Neuronal stem cell (in vitro differentiated cells): ENCODE data around the gene CHTF18.
A peak's percentile ranks its signal among the peaks of the same experiment; 100 is the strongest.

Experiments used
- DNase-seq: peaks from one replicate; pipeline ENCODE4 v3.0.0-alpha.2; 2013; ENCODE audit warnings: low spot score
- H2AFZ ChIP-seq: one replicate; pipeline ENCODE4 v1.6.1; 2013; ENCODE audit warnings: mild to moderate bottlenecking, low read length, inconsistent platforms
- H2AK5ac ChIP-seq: 2 replicates; pipeline ENCODE4 v1.6.1; 2013; ENCODE audit warnings: low read depth, mild to moderate bottlenecking, inconsistent platforms, low read length, moderate library complexity, mixed read lengths
- H2BK120ac ChIP-seq: 2 replicates; pipeline ENCODE4 v1.6.1; 2013; ENCODE audit warnings: low read depth, mild to moderate bottlenecking, inconsistent platforms, low read length, moderate library complexity, mixed read lengths
- H2BK12ac ChIP-seq: one replicate; pipeline ENCODE4 v1.6.1; 2013; ENCODE audit warnings: low read length, inconsistent platforms
- H2BK15ac ChIP-seq: 2 replicates; pipeline ENCODE4 v1.6.1; 2013; ENCODE audit warnings: mild to moderate bottlenecking, low read length, inconsistent platforms, mixed read lengths
- H2BK5ac ChIP-seq: one replicate; pipeline ENCODE4 v1.6.1; 2013; ENCODE audit warnings: inconsistent platforms, mild to moderate bottlenecking, low read length, moderate library complexity
- H3K14ac ChIP-seq: one replicate; pipeline ENCODE4 v1.6.1; 2013; ENCODE audit warnings: low read length, inconsistent platforms
- H3K18ac ChIP-seq: 2 replicates; pipeline ENCODE4 v1.6.1; 2013; ENCODE audit warnings: low read length, inconsistent platforms
- H3K23ac ChIP-seq: 2 replicates; pipeline ENCODE4 v1.6.1; 2013; ENCODE audit warnings: low read depth, mild to moderate bottlenecking, mixed read lengths, low read length, inconsistent platforms; ENCODE audit not compliant: poor library complexity
- H3K27ac ChIP-seq: replicated peaks from 3 replicates; pipeline ENCODE4 v1.5.1; 2013; ENCODE audit warnings: low read length, inconsistent platforms
- H3K27me3 ChIP-seq, 3 experiments: 2 replicates each; pipeline ENCODE4 v1.6.1; 2013; ENCODE audit warnings: low read length in 3 of 3, mild to moderate bottlenecking in 2 of 3, inconsistent platforms in 1 of 3, low read depth in 1 of 3, mixed read lengths in 1 of 3, moderate library complexity in 1 of 3; ENCODE audit not compliant: control insufficient read depth in 3 of 3, insufficient read depth in 3 of 3
- H3K36me3 ChIP-seq, 2 donors: replicated peaks in 1 of 2; 2 replicates each; pipeline ENCODE4 v1.6.1; 2013; ENCODE audit warnings: low read length in 2 of 2; ENCODE audit not compliant: control insufficient read depth in 2 of 2, insufficient read depth in 2 of 2
- H3K4ac ChIP-seq: 2 replicates; pipeline ENCODE4 v1.6.1; 2013; ENCODE audit warnings: inconsistent platforms, mild to moderate bottlenecking, low read length, moderate library complexity
- H3K4me1 ChIP-seq, 2 donors: 1 replicate in 1 of 2; 2 replicates in 1 of 2; pipeline ENCODE4 v1.6.1; 2013; ENCODE audit warnings: low read length in 2 of 2, low read depth in 1 of 2; ENCODE audit not compliant: control insufficient read depth in 2 of 2, insufficient read depth in 1 of 2
- H3K4me2 ChIP-seq: one replicate; pipeline ENCODE4 v1.6.1; 2013; ENCODE audit warnings: mild to moderate bottlenecking, low read length, inconsistent platforms; ENCODE audit not compliant: insufficient read depth, poor library complexity, severe bottlenecking
- H3K4me3 ChIP-seq, 2 donors: 2 replicates each; pipeline ENCODE4 v1.5.1; 2013; ENCODE audit warnings: low read length in 2 of 2, mild to moderate bottlenecking in 2 of 2, inconsistent platforms in 1 of 2, moderate library complexity in 1 of 2
- H3K79me1 ChIP-seq: one replicate; pipeline ENCODE4 v1.6.1; 2013; ENCODE audit warnings: low read depth, mild to moderate bottlenecking, inconsistent platforms, low read length, moderate library complexity
- H3K9ac ChIP-seq: one replicate; pipeline ENCODE4 v1.6.1; 2013; ENCODE audit warnings: mild to moderate bottlenecking, low read depth, low read length, inconsistent platforms; ENCODE audit not compliant: poor library complexity
- H3K9me3 ChIP-seq, 2 donors: replicated peaks in 1 of 2; 2 replicates each; pipeline versions ENCODE3 to v1.6.1; 2013; ENCODE audit warnings: low read length in 2 of 2, mild to moderate bottlenecking in 2 of 2, inconsistent platforms in 1 of 2, low read depth in 1 of 2, mixed read lengths in 1 of 2, moderate library complexity in 1 of 2; ENCODE audit not compliant: control insufficient read depth in 2 of 2, insufficient read depth in 1 of 2
- H4K8ac ChIP-seq: one replicate; pipeline ENCODE4 v1.6.1; 2013; ENCODE audit warnings: low read depth, mild to moderate bottlenecking, inconsistent platforms, low read length, moderate library complexity
- H4K91ac ChIP-seq: one replicate; pipeline ENCODE4 v1.6.1; 2013; ENCODE audit warnings: low read length, low read depth, mild to moderate bottlenecking, inconsistent platforms; ENCODE audit not compliant: poor library complexity
- WGBS, 2 donors: extraction: QIAGEN DNeasy Blood & Tissue Kit; methylation state at CpG; one replicate each; pipeline ENCODE4 v1.1.7; 2013; ENCODE audit warnings: missing lambda C conversion rate in 2 of 2, mixed read lengths in 1 of 2; ENCODE audit not compliant: insufficient read length in 2 of 2, insufficient replicate concordance in 1 of 2; ENCODE audit errors: extremely low coverage in 2 of 2; 5-methylcytosine and 5-hydroxymethylcytosine counted together

CHTF18 gene

DNA sequence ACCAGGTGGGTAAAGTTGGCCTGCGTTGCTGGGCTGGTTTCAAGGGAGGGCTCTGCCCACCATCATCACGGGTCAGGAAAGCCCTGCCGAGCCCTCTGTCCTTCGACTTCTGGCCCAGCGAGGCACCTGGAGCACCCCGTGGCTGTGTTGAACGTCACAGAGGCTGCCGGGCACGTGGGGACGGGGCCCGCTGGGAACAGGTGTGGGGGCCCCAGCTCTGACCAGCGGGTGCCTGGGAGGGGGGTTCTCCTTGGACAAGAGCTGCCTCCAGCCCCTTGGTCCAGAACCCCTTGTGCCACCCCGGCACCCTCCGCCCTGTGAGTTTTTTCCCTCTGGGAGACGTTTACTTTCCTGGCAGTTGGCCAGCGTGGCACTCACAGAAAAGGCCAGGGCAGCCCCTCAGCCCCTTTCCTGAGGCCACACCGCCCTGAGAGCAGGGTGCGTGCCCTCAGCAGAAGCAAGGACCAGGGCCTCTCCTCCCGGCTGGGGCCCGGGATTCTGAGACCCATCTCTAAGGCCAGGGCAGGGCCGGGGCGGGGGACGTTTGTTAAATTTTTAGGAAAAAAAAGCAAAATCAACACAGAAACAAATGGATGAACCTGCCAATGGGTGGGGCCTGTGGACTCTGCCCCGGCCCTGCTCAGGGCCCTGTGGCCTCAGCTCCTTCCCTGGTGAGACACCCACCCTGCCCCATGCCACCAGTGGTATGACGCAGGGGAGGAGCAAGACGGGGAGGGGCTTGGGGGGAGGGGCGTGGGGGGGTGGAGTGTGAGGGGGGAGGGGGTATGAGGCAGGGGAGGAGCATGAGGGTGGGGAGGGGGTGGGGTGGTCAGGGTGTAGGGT lies 43.4 kb downstream of the CHTF18 start:
- no peak overlapping the region for H4K8ac ChIP-seq
- H2BK5ac ChIP-seq, result no peak overlapping the region
- H3K4me3 ChIP-seq, result no peak overlapping the region
- H3K4ac ChIP-seq, result no peak overlapping the region
- peak overlapping the region; percentile 4 for H3K9ac ChIP-seq
- peak overlapping the region; percentile 74 for H2AK5ac ChIP-seq
- H3K79me1 ChIP-seq, result no peaks in the 10 kb centered on the region
- H3K4me1 ChIP-seq, result no peaks in the 10 kb centered on the region
- no peak overlapping the region for H3K23ac ChIP-seq
- no peak for DNase-seq
- peaks cover 0 to 24% (median 2%) of the 10 kb centered on the region in 3 experiments for H3K27me3 ChIP-seq
- no peak overlapping the region for H2BK120ac ChIP-seq
- H3K4me2 ChIP-seq, result no peak overlapping the region
- H3K18ac ChIP-seq, result peak overlapping the region; percentile 44
- H2BK15ac ChIP-seq, result peak overlapping the region; percentile 81
- peak overlapping the region; percentile 22 for H2BK12ac ChIP-seq
- H3K27ac ChIP-seq, result no peak overlapping the region
- H2AFZ ChIP-seq, result no peak overlapping the region
- H3K36me3 ChIP-seq, result no peaks in the 10 kb centered on the region
- peak overlapping the region; percentile 38 for H3K14ac ChIP-seq
- H4K91ac ChIP-seq, result no peak overlapping the region
- WGBS, 2 donors, result no CpG with 5 or more reads among the region's 27 CpGs
- H3K9me3 ChIP-seq, result peaks cover 8 to 14% of the 10 kb centered on the region in 2 donors

DNA sequence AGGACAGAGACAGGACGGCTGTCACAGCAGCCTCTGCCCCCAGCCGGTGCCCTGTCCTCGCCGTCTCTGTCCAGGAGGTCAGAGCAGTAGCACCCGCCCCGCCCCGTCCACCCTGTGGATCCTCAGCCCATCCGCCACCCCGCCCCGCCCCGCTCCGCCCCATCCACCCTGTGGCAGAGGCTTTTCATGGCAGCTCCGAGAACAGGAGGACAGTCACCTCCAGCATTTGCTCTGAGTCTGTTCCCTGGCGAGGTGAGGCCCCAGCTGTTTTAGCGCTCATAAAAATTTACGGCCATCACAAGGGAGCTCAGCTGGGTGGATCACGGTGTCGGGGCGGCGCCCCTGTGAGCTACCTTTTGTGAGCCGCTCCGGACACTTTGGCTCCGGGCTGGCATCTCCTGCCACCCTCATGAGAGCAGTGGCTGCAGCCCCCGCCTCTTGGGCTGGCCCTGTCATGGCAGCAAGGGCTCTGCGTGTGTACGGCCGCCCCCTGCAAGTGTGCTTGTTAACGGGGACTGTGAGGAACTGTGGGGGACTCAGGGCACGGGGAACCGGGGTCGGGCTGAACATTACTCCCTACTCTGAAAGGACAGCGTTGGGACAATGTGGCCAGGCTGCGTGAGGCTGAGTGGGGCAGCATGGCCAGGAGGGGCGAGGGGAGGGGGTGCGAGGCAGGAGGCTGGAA lies 44.4 kb downstream of the CHTF18 start:
- Histone ChIP-seq H2AFZ (no peak overlapping the region), H2BK5ac (no peak overlapping the region), H2BK12ac (no peak overlapping the region), H2BK15ac (no peak overlapping the region), H3K36me3 (no peaks in the 10 kb centered on the region), H3K23ac (peak overlapping the region; percentile 65), H3K4me3 (no peak overlapping the region), H3K9ac (no peak overlapping the region), H3K14ac (peak overlapping the region; percentile 8), H3K4me1 (no peaks in the 10 kb centered on the region), H3K18ac (peak overlapping the region; percentile 64), H3K27ac (no peak overlapping the region), H3K4me2 (no peak overlapping the region), H2BK120ac (no peak overlapping the region), H3K27me3 (peaks cover 0 to 15% (median 2%) of the 10 kb centered on the region in 3 experiments), H3K79me1 (no peaks in the 10 kb centered on the region), H4K91ac (no peak overlapping the region), H3K9me3 (peaks cover 11 to 12% of the 10 kb centered on the region in 2 donors), H2AK5ac (peak overlapping the region; percentile 54), H3K4ac (no peak overlapping the region), H4K8ac (peak overlapping the region; percentile 43)
- WGBS, 2 donors, result no CpG with 5 or more reads among the region's 35 CpGs
- DNase-seq, result no peak

DNA sequence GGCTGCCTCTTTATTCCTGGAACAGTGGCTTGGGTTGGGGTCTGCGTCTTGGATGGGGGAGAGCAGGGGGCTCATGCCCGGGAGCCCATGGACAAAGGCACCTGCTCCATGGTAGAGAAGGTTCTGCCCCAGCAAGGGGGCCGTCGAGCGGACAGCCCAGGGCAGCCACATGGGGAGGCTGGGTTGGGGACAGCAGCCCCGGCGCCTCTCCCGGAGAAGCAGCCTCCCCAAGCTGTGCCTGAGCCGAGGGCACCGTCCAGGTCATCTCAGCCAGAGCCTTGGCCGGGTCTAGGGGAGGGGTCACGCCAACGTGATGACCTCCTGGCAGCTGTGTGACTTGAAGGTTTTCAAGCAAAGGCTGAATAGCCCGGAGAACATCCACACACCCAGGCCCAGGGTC lies 45.0 kb downstream of the CHTF18 start:
- Histone ChIP-seq H3K4me3 (no peak overlapping the region), H3K9me3 (peaks cover 11 to 12% of the 10 kb centered on the region in 2 donors), H3K23ac (no peak overlapping the region), H2BK5ac (no peak overlapping the region), H3K4ac (no peak overlapping the region), H2AFZ (no peak overlapping the region), H2BK120ac (no peak overlapping the region), H2BK12ac (no peak overlapping the region), H4K8ac (no peak overlapping the region), H2AK5ac (no peak overlapping the region), H3K79me1 (no peaks in the 10 kb centered on the region), H3K9ac (no peak overlapping the region), H3K27me3 (peaks cover 0 to 11% (median 2%) of the 10 kb centered on the region in 3 experiments), H3K14ac (no peak overlapping the region), H3K27ac (no peak overlapping the region), H4K91ac (no peak overlapping the region), H2BK15ac (no peak overlapping the region), H3K4me2 (no peak overlapping the region), H3K18ac (no peak overlapping the region), H3K36me3 (no peaks in the 10 kb centered on the region), H3K4me1 (no peaks in the 10 kb centered on the region)
- WGBS, 2 donors, result no CpG with 5 or more reads among the region's 14 CpGs
- DNase-seq, result no peak

DNA sequence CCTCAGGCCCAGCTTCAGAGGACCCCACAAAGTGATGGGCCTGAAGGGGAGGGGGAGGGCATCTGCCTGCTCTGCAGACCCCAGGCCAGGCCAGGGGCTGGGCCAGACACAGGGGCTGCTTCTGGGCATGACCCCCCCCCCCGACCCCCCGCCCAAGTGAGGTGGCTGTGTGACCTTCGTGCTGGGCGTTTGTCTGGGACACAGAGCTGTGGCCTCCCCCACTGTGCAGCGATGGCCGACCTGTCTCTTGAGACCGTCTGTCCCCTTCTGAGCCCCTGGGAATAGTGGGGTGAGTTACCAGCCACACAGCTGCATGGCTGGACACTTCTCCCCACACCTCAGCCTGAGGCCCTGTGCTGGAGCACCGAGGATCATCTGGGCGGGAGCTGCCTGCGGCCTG lies 47.0 kb downstream of the CHTF18 start:
- no peak overlapping the region for H3K4me2 ChIP-seq
- no CpG with 5 or more reads among the region's 10 CpGs for WGBS, 2 donors
- H2AK5ac ChIP-seq, result peak overlapping the region; percentile 37
- no peak overlapping the region for H2BK12ac ChIP-seq
- H3K79me1 ChIP-seq, result no peaks in the 10 kb centered on the region
- peak overlapping the region in 1 of 2 donors; percentile 63 for H3K4me3 ChIP-seq
- H3K4ac ChIP-seq, result no peak overlapping the region
- H3K23ac ChIP-seq, result no peak overlapping the region
- peaks cover 0 to 3% (median 2%) of the 10 kb centered on the region in 3 experiments for H3K27me3 ChIP-seq
- no peak overlapping the region for H3K14ac ChIP-seq
- no peak overlapping the region for H3K27ac ChIP-seq
- H3K36me3 ChIP-seq, result no peaks in the 10 kb centered on the region
- no peak overlapping the region for H2BK120ac ChIP-seq
- no peak overlapping the region for H4K8ac ChIP-seq
- no peak overlapping the region for H2BK5ac ChIP-seq
- H2BK15ac ChIP-seq, result no peak overlapping the region
- no peak overlapping the region for H4K91ac ChIP-seq
- no peak overlapping the region for H2AFZ ChIP-seq
- DNase-seq, result no peak
- peaks cover 11 to 14% of the 10 kb centered on the region in 2 donors for H3K9me3 ChIP-seq
- H3K4me1 ChIP-seq, result no peaks in the 10 kb centered on the region
- H3K9ac ChIP-seq, result no peak overlapping the region
- H3K18ac ChIP-seq, result no peak overlapping the region
